ENCODE results near the gene SCRN2.

The SCRN2 gene

GRCh38 chr17:47846716-47847340 is 5.8 kb upstream of the SCRN2 start:
- DNase-seq (ENCODE audit: low read depth, low spot score) = no peak

- DNase-seq (ENCODE audit: low read depth, low spot score) = no peak
These were observed 4.6 kb upstream of the SCRN2 start for GRCh38 chr17:47845716-47846075.

- DNase-seq (ENCODE audit: low read depth, low spot score) = no peak
These were observed 4.0 kb upstream of the SCRN2 start for GRCh38 chr17:47844814-47845715.

- DNase-seq (ENCODE audit: low read depth, low spot score) = no peak
These were observed 3.2 kb upstream of the SCRN2 start for GRCh38 chr17:47844227-47844626.

- no peak for DNase-seq (ENCODE audit: low read depth, low spot score)
These were observed 2.3 kb upstream of the SCRN2 start for GRCh38 chr17:47843391-47843730.

GRCh38 chr17:47841488-47842291 is 617 bp upstream of the SCRN2 start:
- no peak for DNase-seq (ENCODE audit: low read depth, low spot score)

GRCh38 chr17:47840001-47840741 is 902 bp downstream of the SCRN2 start:
- no peak for DNase-seq (ENCODE audit: low read depth, low spot score)

GRCh38 chr17:47839071-47839470 is 2.0 kb downstream of the SCRN2 start:
- no peak for DNase-seq (ENCODE audit: low read depth, low spot score)

- DNase-seq (ENCODE audit: low read depth, low spot score) = no peak
These were observed 2.4 kb downstream of the SCRN2 start for GRCh38 chr17:47838636-47839035.

GRCh38 chr17:47837401-47838039 is 3.6 kb downstream of the SCRN2 start:
- DNase-seq (ENCODE audit: low read depth, low spot score) = no peak

GRCh38 chr17:47836601-47837000 is 4.5 kb downstream of the SCRN2 start:
- DNase-seq (ENCODE audit: low read depth, low spot score) = no peak

GRCh38 chr17:47834756-47835155 is 6.3 kb downstream of the SCRN2 start:
- no peak for DNase-seq (ENCODE audit: low read depth, low spot score)

GRCh38 chr17:47831934-47832327 is 9.1 kb downstream of the SCRN2 start:
- DNase-seq (ENCODE audit: low read depth, low spot score) = no peak

- DNase-seq (ENCODE audit: low read depth, low spot score) = peak; percentile 74
These were observed 9.8 kb downstream of the SCRN2 start, which contains the start of the genes LRRC46 and MRPL10 for GRCh38 chr17:47831003-47831933. LRRC46 (plus strand) TSS chr17:47831670; CDS start chr17:47831990, 320 bp downstream. MRPL10 (minus strand) TSS chr17:47831541; CDS start chr17:47831511, 30 bp downstream.

- no peak for DNase-seq (ENCODE audit: low read depth, low spot score)
These were observed 10.6 kb downstream of the SCRN2 start for GRCh38 chr17:47830396-47831002.

- no peak for DNase-seq (ENCODE audit: low read depth, low spot score)
These were observed 11.2 kb downstream of the SCRN2 start for GRCh38 chr17:47829870-47830269.

- DNase-seq (ENCODE audit: low read depth, low spot score) = no peak
These were observed 17.6 kb downstream of the SCRN2 start for GRCh38 chr17:47823519-47823918.

GRCh38 chr17:47822785-47823184 is 18.3 kb downstream of the SCRN2 start:
- DNase-seq (ENCODE audit: low read depth, low spot score) = no peak
